ENCODE data around the gene LRP2. TPM values are rescaled to one million over a fixed set of nuclear protein-coding genes. Genes with fewer than 3 reads are reported as not detected.

Gene LRP2
- total RNA-seq, 1 donor from 2014 or later: 29.4 TPM

- DNase-seq (ENCODE audit: low read depth, low spot score): no peak
- TF ChIP-seq CTCF (conservative IDR thresholded peaks at IDR 0.05): no peak
- no peaks in the 10 kb centered on the region for H3K9me3 Mint-ChIP-seq
- H3K27ac Mint-ChIP-seq (ENCODE audit: unreplicated experiment): peak overlapping the region; percentile 62
- no peaks in the 10 kb centered on the region for H3K27me3 Mint-ChIP-seq (ENCODE audit: low read depth)
- peaks cover 15% of the 10 kb centered on the region for H3K36me3 Mint-ChIP-seq (ENCODE audit: low read depth)
- no peak overlapping the region for H3K4me3 Mint-ChIP-seq
- H3K4me1 Mint-ChIP-seq: peaks cover 35% of the 10 kb centered on the region
These were observed 60.0 kb downstream of the LRP2 start for GRCh38 chr2:169302364-169302763.

GRCh38 chr2:169301596-169302335 lies 60.6 kb downstream of the LRP2 start:
- DNase-seq (ENCODE audit: low read depth, low spot score): no peak
- peak overlapping the region; percentile 47 for H3K27ac Mint-ChIP-seq (ENCODE audit: unreplicated experiment)
- H3K9me3 Mint-ChIP-seq: no peaks in the 10 kb centered on the region
- no peaks in the 10 kb centered on the region for H3K27me3 Mint-ChIP-seq (ENCODE audit: low read depth)
- H3K4me3 Mint-ChIP-seq: no peak overlapping the region
- TF ChIP-seq CTCF (conservative IDR thresholded peaks at IDR 0.05): no peak
- H3K4me1 Mint-ChIP-seq: peaks cover 35% of the 10 kb centered on the region
- H3K36me3 Mint-ChIP-seq (ENCODE audit: low read depth): peaks cover 15% of the 10 kb centered on the region

- no peak for DNase-seq (ENCODE audit: low read depth, low spot score)
- no peaks in the 10 kb centered on the region for H3K27me3 Mint-ChIP-seq (ENCODE audit: low read depth)
- peak overlapping the region; percentile 90 for H3K27ac Mint-ChIP-seq (ENCODE audit: unreplicated experiment)
- H3K4me3 Mint-ChIP-seq: no peak overlapping the region
- H3K4me1 Mint-ChIP-seq: peaks cover 35% of the 10 kb centered on the region
- peaks cover 11% of the 10 kb centered on the region for H3K36me3 Mint-ChIP-seq (ENCODE audit: low read depth)
- no peaks in the 10 kb centered on the region for H3K9me3 Mint-ChIP-seq
- no peak for TF ChIP-seq CTCF (conservative IDR thresholded peaks at IDR 0.05)
These were observed 61.5 kb downstream of the LRP2 start for GRCh38 chr2:169300636-169301530.

GRCh38 chr2:169298007-169298406 lies 64.3 kb downstream of the LRP2 start:
- H3K36me3 Mint-ChIP-seq (ENCODE audit: low read depth): no peaks in the 10 kb centered on the region
- H3K4me3 Mint-ChIP-seq: no peak overlapping the region
- no peaks in the 10 kb centered on the region for H3K27me3 Mint-ChIP-seq (ENCODE audit: low read depth)
- DNase-seq (ENCODE audit: low read depth, low spot score): no peak
- no peak for TF ChIP-seq CTCF (conservative IDR thresholded peaks at IDR 0.05)
- H3K4me1 Mint-ChIP-seq: peaks cover 28% of the 10 kb centered on the region
- H3K9me3 Mint-ChIP-seq: no peaks in the 10 kb centered on the region
- H3K27ac Mint-ChIP-seq (ENCODE audit: unreplicated experiment): no peak overlapping the region

- DNase-seq (ENCODE audit: low read depth, low spot score): no peak
- Mint-ChIP-seq H3K4me3 (no peak overlapping the region), H3K27ac (ENCODE audit: unreplicated experiment) (peak overlapping the region; percentile 63), H3K27me3 (ENCODE audit: low read depth) (peaks cover 3% of the 10 kb centered on the region), H3K36me3 (ENCODE audit: low read depth) (peaks cover 8% of the 10 kb centered on the region), H3K9me3 (no peaks in the 10 kb centered on the region), H3K4me1 (peaks cover 3% of the 10 kb centered on the region)
- no peak for TF ChIP-seq CTCF (conservative IDR thresholded peaks at IDR 0.05)
These were observed 68.2 kb downstream of the LRP2 start for GRCh38 chr2:169294001-169294675.
